Peyer's patch (tissue), 4 donors: ENCODE measurements around the gene FMO3.

Experiments
- CTCF ChIP-seq, 6 experiments: fragments of 450-650 bp in 4 of 6; fragments of 200-600 bp in 2 of 6; sonication (generic) in 1 of 6; IDR thresholded peaks; one replicate each; pipeline ENCODE4 v1.5.1; 2017 to 2019; ENCODE audit warnings: antibody characterized with exemption in 6 of 6, mild to moderate bottlenecking in 3 of 6, moderate library complexity in 1 of 6
- POLR2A ChIP-seq, 2 donors: fragments of 450-650 bp; IDR thresholded peaks; one replicate each; pipeline ENCODE4 v1.5.1; 2017; ENCODE audit warnings: antibody characterized with exemption in 2 of 2, mild to moderate bottlenecking in 2 of 2, moderate library complexity in 2 of 2

- TF ChIP-seq CTCF (IDR thresholded peaks at IDR 0.05) = no peak
- no peak for TF ChIP-seq POLR2A (IDR thresholded peaks at IDR 0.05)
Observed at GRCh38 chr1:171127501-171127900, 36.8 kb downstream of the FMO3 start.
